Smooth muscle cell (in vitro differentiated cells): ENCODE measurements around the gene OR5AK2. TPM values are rescaled to one million over a fixed set of nuclear protein-coding genes. Genes with fewer than 3 reads are reported as not detected.
"Not testable (repeated sequence)": the region's sequence is repeated elsewhere in the genome, so short reads cannot be mapped to it uniquely, and the experiment has no call there.

Experiments used
- DNase-seq: peaks from one replicate; lab custom pipeline; 2025; ENCODE audit not compliant: unreplicated experiment; lab: John Stamatoyannopoulos, UW
- H2AFZ ChIP-seq: fragments of 200-600 bp; sonication (generic); 2 replicates; pipeline ENCODE4 v1.6.0; 2016; ENCODE audit warnings: antibody characterized with exemption, low read depth, mild to moderate bottlenecking
- H3F3A ChIP-seq: fragments of 200-600 bp; sonication (generic); 2 replicates; pipeline ENCODE4 v1.6.0; 2017; ENCODE audit warnings: antibody characterized with exemption, low read depth
- H3K27ac ChIP-seq: fragments of 200-600 bp; sonication (generic); 2 replicates; pipeline ENCODE4 v1.5.1; 2016; ENCODE audit warnings: low read depth, mild to moderate bottlenecking
- H3K27me3 ChIP-seq: fragments of 200-600 bp; sonication (generic); 2 replicates; pipeline ENCODE4 v1.6.1; 2016; ENCODE audit warnings: low read depth, mild to moderate bottlenecking
- H3K36me3 ChIP-seq: fragments of 200-600 bp; sonication (generic); 2 replicates; pipeline ENCODE4 v1.5.1; 2016; ENCODE audit warnings: low read depth
- H3K4me1 ChIP-seq: fragments of 200-600 bp; sonication (generic); 2 replicates; pipeline ENCODE4 v1.5.1; 2016; ENCODE audit warnings: low read depth
- H3K4me2 ChIP-seq: fragments of 200-600 bp; sonication (generic); 2 replicates; pipeline ENCODE4 v1.6.0; 2016; ENCODE audit warnings: mild to moderate bottlenecking
- H3K4me3 ChIP-seq: fragments of 200-600 bp; sonication (generic); 2 replicates; pipeline ENCODE4 v1.5.1; 2016; ENCODE audit warnings: mild to moderate bottlenecking
- H3K79me2 ChIP-seq: fragments of 200-600 bp; sonication (generic); 2 replicates; pipeline ENCODE4 v1.6.0; 2016; ENCODE audit warnings: low read depth, mild to moderate bottlenecking
- H3K9ac ChIP-seq: fragments of 200-600 bp; sonication (generic); 2 replicates; pipeline ENCODE4 v1.6.0; 2016; ENCODE audit warnings: low read depth
- H3K9me3 ChIP-seq: fragments of 200-600 bp; sonication (generic); replicated peaks from 2 replicates; pipeline ENCODE4 v1.5.1; 2016; ENCODE audit warnings: low read depth
- H4K20me1 ChIP-seq: fragments of 200-600 bp; sonication (generic); 2 replicates; pipeline ENCODE4 v1.6.0; 2016; ENCODE audit warnings: low read depth
- CTCF ChIP-seq: fragments of 200-600 bp; sonication (generic); IDR thresholded peaks from 2 replicates; pipeline ENCODE4 v1.5.1; 2017; ENCODE audit warnings: borderline replicate concordance, mild to moderate bottlenecking, antibody characterized with exemption; ENCODE audit not compliant: insufficient read depth, poor library complexity, severe bottlenecking
- WGBS: methylation state at CpG from one replicate; pipeline ENCODE4 v1.1.7; 2016; ENCODE audit warnings: low lambda C conversion rate; 5-methylcytosine and 5-hydroxymethylcytosine counted together
- polyA plus RNA-seq: library from polyadenylated mRNA; unstranded; fragments of >200 nt; fragmentation: Nextera tagmentation; extraction: Ambion mirVana; gene quantifications from 2 replicates; pipeline ENCODE4 v1.2.1, GENCODE V29; 2016
- total RNA-seq: library from RNA; depleted of rRNA; stranded (reverse); fragments of >200 nt; gene quantifications from 2 replicates; pipeline ENCODE4 v1.2.3, GENCODE V29; 2014

OR5AK2 gene
- not detected in 2 replicates for total RNA-seq
- not detected in 2 replicates for polyA plus RNA-seq

- no peak within 1 kb of the TSS for H3K4me2 ChIP-seq
- H3K27me3 ChIP-seq: no peaks in the 10 kb centered on the region
- no peaks in the 10 kb centered on the region for H4K20me1 ChIP-seq
- no peaks in the 10 kb centered on the region for H3F3A ChIP-seq
- no peak for TF ChIP-seq CTCF
- H3K4me1 ChIP-seq: no peaks in the 10 kb centered on the region
- H2AFZ ChIP-seq: no peak within 1 kb of the TSS
- no peak within 1 kb of the TSS for H3K9ac ChIP-seq
- 70% methylated on average over 1 of the region's 1 CpG for WGBS
- H3K36me3 ChIP-seq: no peaks in the 10 kb centered on the region
- no peak within 1 kb of the TSS for H3K4me3 ChIP-seq
- H3K27ac ChIP-seq: no peak within 1 kb of the TSS
- no peak for DNase-seq
- no peaks in the 10 kb centered on the region for H3K9me3 ChIP-seq
- no peaks in the 10 kb centered on the region for H3K79me2 ChIP-seq
Observed at GRCh38 chr11:56988614-56989013, at the start of gene OR5AK2. Gene OR5AK2, plus strand, starts transcription at chr11:56988914. Its CDS starts 0 bp downstream, at chr11:56988914.

GRCh38 chr11:56945526-56945925 is 43.2 kb upstream of the OR5AK2 start:
- WGBS: 95% methylated on average over 8 of the region's 8 CpGs
- not testable (repeated sequence) for H3K9me3 ChIP-seq

GRCh38 chr11:56948991-56949515 is 39.7 kb upstream of the OR5AK2 start:
- Histone ChIP-seq H3K4me1 (no peaks in the 10 kb centered on the region), H3K9ac (no peak overlapping the region), H3K36me3 (no peaks in the 10 kb centered on the region), H2AFZ (no peak overlapping the region), H3K27me3 (no peaks in the 10 kb centered on the region), H3K9me3 (peaks cover 5% of the 10 kb centered on the region), H3K27ac (no peak overlapping the region), H3F3A (no peaks in the 10 kb centered on the region), H4K20me1 (no peaks in the 10 kb centered on the region), H3K4me2 (no peak overlapping the region), H3K79me2 (no peaks in the 10 kb centered on the region), H3K4me3 (no peak overlapping the region)
- no peak for DNase-seq
- 73% methylated on average over 2 of the region's 2 CpGs for WGBS
- no peak for TF ChIP-seq CTCF

More at GRCh38 chr11:56945526-56945925, 43.2 kb upstream of the OR5AK2 start:
- DNase-seq, H3K4me3 ChIP-seq, H3F3A ChIP-seq, H3K9ac ChIP-seq, H3K4me1 ChIP-seq, H3K27me3 ChIP-seq, H3K4me2 ChIP-seq, H3K36me3 ChIP-seq, H4K20me1 ChIP-seq, H3K79me2 ChIP-seq, H3K27ac ChIP-seq, H2AFZ ChIP-seq: not testable (repeated sequence)

- no peak overlapping the region for H3K4me2 ChIP-seq
- no peaks in the 10 kb centered on the region for H3K4me1 ChIP-seq
- no peak overlapping the region for H3K4me3 ChIP-seq
- no peaks in the 10 kb centered on the region for H3K79me2 ChIP-seq
- DNase-seq: no peak
- TF ChIP-seq CTCF: peak; percentile 36
- peak overlapping the region; percentile 15 for H2AFZ ChIP-seq
- H4K20me1 ChIP-seq: no peaks in the 10 kb centered on the region
- 71% methylated on average over 2 of the region's 2 CpGs for WGBS
- H3K36me3 ChIP-seq: no peaks in the 10 kb centered on the region
- H3F3A ChIP-seq: no peaks in the 10 kb centered on the region
- H3K27ac ChIP-seq: no peak overlapping the region
- H3K9me3 ChIP-seq: peaks cover 6% of the 10 kb centered on the region
- no peak overlapping the region for H3K9ac ChIP-seq
- H3K27me3 ChIP-seq: no peaks in the 10 kb centered on the region
Observed at GRCh38 chr11:56950510-56950909, 38.2 kb upstream of the OR5AK2 start.

GRCh38 chr11:56953907-56954306 is 34.8 kb upstream of the OR5AK2 start:
- H3K9me3 ChIP-seq, H3K27me3 ChIP-seq, H3K36me3 ChIP-seq, H3K79me2 ChIP-seq, H4K20me1 ChIP-seq, H3K4me3 ChIP-seq, H2AFZ ChIP-seq, H3K4me1 ChIP-seq, H3K27ac ChIP-seq, H3K4me2 ChIP-seq, H3K9ac ChIP-seq, H3F3A ChIP-seq, DNase-seq: not testable (repeated sequence)
- whole genome bisulfite sequencing: 100% methylated on average over 1 of the region's 1 CpG
